Thoracic aorta (tissue), 2 donors: ENCODE results near the gene MTHFD1L. TPM values are rescaled to one million over a fixed set of nuclear protein-coding genes. Genes with fewer than 3 reads are reported as not detected.

Experiments
- ATAC-seq: fragments of 150-250 bp; one replicate; pipeline ENCODE4 v1.8.0; 2017; ENCODE audit warnings: low read depth; ENCODE audit not compliant: insufficient number of reproducible peaks, low FRiP score
- DNase-seq: peaks from one replicate; pipeline ENCODE4 v3.0.0-alpha.2; 2020; ENCODE audit warnings: low spot score
- H3K27ac ChIP-seq, 2 donors: fragments of 200-600 bp; sonication (generic); 1 replicate in 1 of 2; 2 replicates in 1 of 2; pipeline ENCODE4 v1.5.1; 2016; ENCODE audit warnings: mild to moderate bottlenecking in 2 of 2, moderate library complexity in 2 of 2
- H3K27me3 ChIP-seq: fragments of 200-600 bp; sonication (generic); replicated peaks from 2 replicates; pipeline ENCODE4 v1.6.0; 2016; ENCODE audit warnings: mild to moderate bottlenecking; ENCODE audit not compliant: insufficient read depth
- H3K36me3 ChIP-seq: fragments of 200-600 bp; sonication (generic); one replicate; pipeline ENCODE4 v1.5.1; 2016
- H3K4me1 ChIP-seq, 2 donors: fragments of 200-600 bp; sonication (generic); 1 replicate in 1 of 2; 2 replicates in 1 of 2; pipeline versions ENCODE4 v1.5.1 to v1.6.0; 2016; ENCODE audit warnings: low read depth in 2 of 2, mild to moderate bottlenecking in 1 of 2; ENCODE audit not compliant: control insufficient read depth in 1 of 2
- H3K4me3 ChIP-seq: fragments of 200-600 bp; sonication (generic); 2 replicates; pipeline ENCODE4 v1.5.1; 2016; ENCODE audit warnings: mild to moderate bottlenecking
- H3K9me3 ChIP-seq: fragments of 200-600 bp; sonication (generic); 2 replicates; pipeline ENCODE4 v1.5.1; 2016
- total RNA-seq, 2 donors: library from RNA; depleted of rRNA; stranded (reverse); fragments of >200 nt; gene quantifications; one replicate each; pipeline versions ENCODE4 v1.1.0 to v1.2.3, GENCODE V29; 2016
- TF ChIP-seq, protein P1 (sequence below): fragments of 200-600 bp; sonication (generic); IDR thresholded peaks from one replicate; pipeline ENCODE4 v1.5.1; 2019; ENCODE audit warnings: antibody characterized with exemption

Gene MTHFD1L
- total RNA-seq, 2 donors from 2014 or later = 52.8 to 77.3 TPM

DNA sequence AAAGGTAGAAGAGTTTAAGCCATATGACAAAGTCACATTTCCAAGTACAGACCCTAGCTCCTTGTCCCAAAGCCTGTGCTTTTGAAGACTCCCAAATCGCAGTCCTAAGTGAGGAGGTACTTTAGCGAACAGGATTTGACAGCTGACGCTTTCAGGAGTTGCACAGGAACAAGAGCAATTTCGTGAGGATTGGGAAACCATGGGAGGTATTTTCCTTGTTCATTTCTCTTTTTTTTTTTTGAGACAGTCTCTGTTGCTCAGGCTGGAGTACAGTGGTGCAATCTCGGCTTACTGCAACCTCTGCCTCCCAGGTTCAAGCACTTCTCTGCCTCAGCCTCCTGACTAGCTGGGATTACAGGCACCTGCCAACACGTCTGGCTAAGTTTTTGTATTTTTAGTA is 150.6 kb downstream of the MTHFD1L start:
- H3K4me1 ChIP-seq = no peaks in the 10 kb centered on the region
- H3K27ac ChIP-seq = no peak overlapping the region
- no peak overlapping the region for H3K4me3 ChIP-seq
- ATAC-seq (no peak), DNase-seq (no peak)
- TF ChIP-seq, protein P1, sequence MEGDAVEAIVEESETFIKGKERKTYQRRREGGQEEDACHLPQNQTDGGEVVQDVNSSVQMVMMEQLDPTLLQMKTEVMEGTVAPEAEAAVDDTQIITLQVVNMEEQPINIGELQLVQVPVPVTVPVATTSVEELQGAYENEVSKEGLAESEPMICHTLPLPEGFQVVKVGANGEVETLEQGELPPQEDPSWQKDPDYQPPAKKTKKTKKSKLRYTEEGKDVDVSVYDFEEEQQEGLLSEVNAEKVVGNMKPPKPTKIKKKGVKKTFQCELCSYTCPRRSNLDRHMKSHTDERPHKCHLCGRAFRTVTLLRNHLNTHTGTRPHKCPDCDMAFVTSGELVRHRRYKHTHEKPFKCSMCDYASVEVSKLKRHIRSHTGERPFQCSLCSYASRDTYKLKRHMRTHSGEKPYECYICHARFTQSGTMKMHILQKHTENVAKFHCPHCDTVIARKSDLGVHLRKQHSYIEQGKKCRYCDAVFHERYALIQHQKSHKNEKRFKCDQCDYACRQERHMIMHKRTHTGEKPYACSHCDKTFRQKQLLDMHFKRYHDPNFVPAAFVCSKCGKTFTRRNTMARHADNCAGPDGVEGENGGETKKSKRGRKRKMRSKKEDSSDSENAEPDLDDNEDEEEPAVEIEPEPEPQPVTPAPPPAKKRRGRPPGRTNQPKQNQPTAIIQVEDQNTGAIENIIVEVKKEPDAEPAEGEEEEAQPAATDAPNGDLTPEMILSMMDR = no peak
- H3K27me3 ChIP-seq = no peaks in the 10 kb centered on the region
- H3K9me3 ChIP-seq = no peaks in the 10 kb centered on the region
- peaks cover 16% of the 10 kb centered on the region for H3K36me3 ChIP-seq

DNA sequence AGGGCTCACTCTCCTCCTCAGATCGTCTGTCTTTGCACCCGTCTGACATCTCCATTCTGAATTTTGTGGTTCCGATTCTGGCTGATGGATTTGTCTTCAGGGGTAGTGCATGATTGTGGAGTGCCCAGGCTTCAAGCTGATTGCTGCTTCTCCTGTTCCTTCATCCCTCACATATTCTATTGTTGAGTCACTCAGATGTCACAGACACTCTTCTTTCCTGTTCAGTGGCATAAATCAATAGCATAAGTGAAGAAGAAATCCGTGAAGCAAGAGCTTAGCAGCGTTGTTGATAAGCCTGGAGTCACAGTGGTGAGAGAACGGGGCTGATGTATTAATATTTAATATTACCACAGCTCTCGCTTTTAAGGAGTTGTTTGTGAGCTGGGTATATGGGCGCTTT is 152.5 kb downstream of the MTHFD1L start:
- no peaks in the 10 kb centered on the region for H3K9me3 ChIP-seq
- DNase-seq (no peak), ATAC-seq (no peak)
- peaks cover 16% of the 10 kb centered on the region for H3K36me3 ChIP-seq
- H3K27ac ChIP-seq = no peak overlapping the region
- no peaks in the 10 kb centered on the region for H3K27me3 ChIP-seq
- no peaks in the 10 kb centered on the region for H3K4me1 ChIP-seq
- no peak overlapping the region for H3K4me3 ChIP-seq
- TF ChIP-seq, protein P1 = no peak

DNA sequence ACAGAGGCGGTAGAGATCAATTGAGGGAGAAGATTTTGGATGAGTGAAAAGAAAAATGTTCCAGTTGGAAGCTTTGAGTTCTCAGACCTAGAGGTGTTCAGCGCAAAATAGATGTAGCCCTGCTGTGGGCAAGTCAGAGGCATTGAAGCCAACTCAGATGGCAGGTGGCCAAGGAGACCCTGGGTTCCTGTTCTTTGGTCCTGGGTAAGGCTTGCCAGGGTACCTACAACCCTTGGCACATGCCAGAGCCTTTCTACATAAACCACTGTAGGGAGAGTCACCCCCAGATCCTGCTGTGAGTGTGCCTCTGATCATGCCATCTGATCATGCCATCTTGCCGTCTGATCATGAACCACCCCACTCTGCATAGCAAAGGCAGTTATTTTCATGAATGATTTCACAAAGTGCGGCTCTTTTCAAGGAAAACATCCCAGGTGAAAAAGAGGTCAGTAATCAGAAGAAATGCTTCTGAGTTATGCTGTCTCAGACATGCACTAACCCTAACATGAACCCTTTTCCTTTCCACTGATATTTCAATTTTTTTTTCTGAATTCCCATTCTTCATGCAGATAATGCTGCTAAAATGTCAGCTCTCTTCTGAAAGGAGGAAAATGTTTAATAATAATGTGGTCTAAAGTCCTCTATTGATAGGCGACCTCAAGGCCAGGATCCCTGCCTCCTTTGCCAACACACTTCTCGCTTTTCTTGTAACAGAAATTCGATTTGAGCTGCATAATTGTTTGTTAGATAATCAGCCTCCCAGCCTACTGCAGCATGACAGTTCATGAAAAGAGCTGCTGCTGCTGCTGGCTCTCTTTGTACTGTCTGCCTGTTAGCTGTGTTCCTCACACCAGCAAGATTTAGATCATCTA is 153.6 kb downstream of the MTHFD1L start:
- TF ChIP-seq, protein P1 = no peak
- Histone ChIP-seq H3K9me3 (no peaks in the 10 kb centered on the region), H3K4me1 (peaks cover 0 to 2% of the 10 kb centered on the region in 2 donors), H3K27me3 (no peaks in the 10 kb centered on the region), H3K36me3 (peaks cover 16% of the 10 kb centered on the region), H3K27ac (no peak overlapping the region), H3K4me3 (no peak overlapping the region)
- no peak for DNase-seq
- no peak for ATAC-seq

DNA sequence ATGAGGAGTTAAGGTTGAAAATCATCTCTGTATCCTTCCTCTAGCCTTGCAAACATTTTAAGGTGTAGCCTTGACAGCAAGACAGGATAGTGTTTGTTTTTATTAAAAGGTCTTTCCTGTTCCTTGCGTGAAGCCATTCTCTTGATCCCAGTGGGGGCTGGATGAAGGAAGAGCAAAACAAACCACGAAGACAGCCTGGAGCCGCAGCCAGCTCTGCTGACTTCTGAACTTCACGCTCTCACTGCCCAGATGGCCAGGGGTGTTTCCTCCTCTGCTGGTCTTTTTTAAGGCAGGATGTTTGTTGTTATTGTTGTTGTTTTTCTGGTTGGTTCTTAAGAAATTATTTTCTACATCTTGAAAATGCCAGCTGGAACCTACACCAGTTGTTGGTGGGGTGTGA is 156.4 kb downstream of the MTHFD1L start:
- DNase-seq (no peak), ATAC-seq (no peak)
- no peak overlapping the region for H3K27ac ChIP-seq

DNA sequence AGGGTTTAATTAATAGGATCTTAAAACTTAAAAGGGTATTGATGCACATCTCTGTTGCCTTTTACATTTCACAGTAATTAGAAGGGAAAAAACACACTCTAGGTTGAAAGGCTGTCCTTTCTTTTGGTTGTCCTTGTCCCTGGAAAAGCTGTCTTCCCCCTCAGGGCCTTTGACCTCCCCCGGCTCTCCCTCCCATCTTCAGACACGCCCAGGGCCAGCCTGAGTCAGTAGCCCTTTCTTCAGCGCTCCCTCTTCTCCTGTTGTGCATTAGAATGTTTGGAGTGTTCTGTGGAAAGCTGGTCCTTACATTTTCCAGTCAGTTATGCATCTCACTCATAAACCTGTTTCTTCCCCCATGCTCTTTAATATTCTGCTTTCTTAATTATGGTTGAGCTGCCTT is 157.0 kb downstream of the MTHFD1L start:
- H3K36me3 ChIP-seq = peaks cover 12% of the 10 kb centered on the region
- no peaks in the 10 kb centered on the region for H3K27me3 ChIP-seq
- DNase-seq (no peak), ATAC-seq (no peak)
- H3K27ac ChIP-seq = no peak overlapping the region
- TF ChIP-seq, protein P1 = no peak
- H3K9me3 ChIP-seq = no peaks in the 10 kb centered on the region
- peaks cover 3 to 32% of the 10 kb centered on the region in 2 donors for H3K4me1 ChIP-seq
- no peak overlapping the region for H3K4me3 ChIP-seq

More for the DNA sequence above, 156.4 kb downstream of the MTHFD1L start:
- no peak overlapping the region for H3K4me3 ChIP-seq
- TF ChIP-seq, protein P1 = no peak
- no peaks in the 10 kb centered on the region for H3K27me3 ChIP-seq
- H3K4me1 ChIP-seq = peaks cover 3 to 27% of the 10 kb centered on the region in 2 donors
- H3K9me3 ChIP-seq = no peaks in the 10 kb centered on the region
- peaks cover 12% of the 10 kb centered on the region for H3K36me3 ChIP-seq
